HepG2 (cell line): ENCODE data around the gene NCR3LG1. TPM values are rescaled to one million over a fixed set of nuclear protein-coding genes. Genes with fewer than 3 reads are reported as not detected.
A peak's percentile ranks its signal among the peaks of the same experiment; 100 is the strongest.

ENCODE experiments used
- BORCS8-MEF2B ChIP-seq: sonication (generic); formaldehyde crosslinking; IDR thresholded peaks from 2 replicates; pipeline ENCODE4 v1.8.0; 2022; ENCODE audit warnings: mild to moderate bottlenecking, missing genetic modification reagents
- CREM ChIP-seq, 2 experiments: sonication (generic) in 1 of 2; formaldehyde crosslinking in 1 of 2; IDR thresholded peaks; 2 replicates each; pipeline versions ENCODE4 v1.4.0 to v1.6.1; 2016 to 2020; ENCODE audit warnings: antibody characterized with exemption in 1 of 2, mild to moderate bottlenecking in 1 of 2, missing genetic modification reagents in 1 of 2
- EED ChIP-seq: sonication (generic); formaldehyde crosslinking; IDR thresholded peaks from 2 replicates; pipeline ENCODE4 v1.5.0; 2020; ENCODE audit warnings: mild to moderate bottlenecking, missing genetic modification reagents
- ETV5 ChIP-seq: IDR thresholded peaks from 2 replicates; pipeline ENCODE4 v1.6.1; 2018; ENCODE audit warnings: missing biosample characterization, missing genetic modification reagents, inconsistent platforms, borderline replicate concordance
- GATA4 ChIP-seq: sonication (generic); IDR thresholded peaks from 2 replicates; pipeline ENCODE4 v1.6.1; 2016; ENCODE audit warnings: antibody characterized with exemption, low read depth, borderline replicate concordance
- KAT2B ChIP-seq: fragments of 150-350 bp; IDR thresholded peaks from 2 replicates; pipeline ENCODE4 v1.6.1; 2014; ENCODE audit warnings: low read depth, low read length, borderline replicate concordance
- MAF1 ChIP-seq: sonication (generic); formaldehyde crosslinking; IDR thresholded peaks from 2 replicates; pipeline ENCODE4 v1.5.0; 2020; ENCODE audit warnings: missing genetic modification reagents, borderline replicate concordance
- MEF2D ChIP-seq: sonication (generic); formaldehyde crosslinking; IDR thresholded peaks from 2 replicates; pipeline ENCODE4 v1.5.1; 2020; ENCODE audit warnings: mild to moderate bottlenecking, missing genetic modification reagents
- MEIS1 ChIP-seq: sonication (generic); formaldehyde crosslinking; IDR thresholded peaks from 2 replicates; pipeline ENCODE4 v1.9.0; 2021; ENCODE audit warnings: mild to moderate bottlenecking, missing genetic modification reagents, moderate library complexity, borderline replicate concordance
- NFYB ChIP-seq: sonication (generic); formaldehyde crosslinking; IDR thresholded peaks from 2 replicates; pipeline ENCODE4 v1.4.0; 2020; ENCODE audit warnings: missing genetic modification reagents
- PAWR ChIP-seq: sonication (generic); formaldehyde crosslinking; IDR thresholded peaks from 2 replicates; pipeline ENCODE4 v1.4.0; 2020; ENCODE audit warnings: missing genetic modification reagents, mild to moderate bottlenecking, borderline replicate concordance
- PBX3 ChIP-seq: sonication (generic); formaldehyde crosslinking; IDR thresholded peaks from 2 replicates; pipeline ENCODE4 v1.8.1; 2023; ENCODE audit warnings: missing genetic modification reagents, inconsistent platforms, borderline replicate concordance
- RBM22 ChIP-seq: fragments of 200-400 bp; formaldehyde crosslinking; optimal IDR thresholded peaks from 2 replicates; pipeline ENCODE3; 2017; ENCODE audit warnings: mild to moderate bottlenecking, low read length, moderate library complexity
- SIN3B ChIP-seq: fragments of 150-350 bp; IDR thresholded peaks from 2 replicates; pipeline ENCODE4 v1.6.1; 2014; ENCODE audit warnings: low read length
- SMC3 ChIP-seq: IDR thresholded peaks from 2 replicates; pipeline ENCODE4 v1.6.1; 2011; ENCODE audit warnings: low read length, improper control_type of control experiment
- THAP11 ChIP-seq: IDR thresholded peaks from 2 replicates; pipeline ENCODE4 v1.6.1; 2016; ENCODE audit warnings: missing biosample characterization, missing genetic modification reagents
- TSC22D2 ChIP-seq: sonication (generic); formaldehyde crosslinking; IDR thresholded peaks from 2 replicates; pipeline ENCODE4 v1.5.1; 2020; ENCODE audit warnings: missing genetic modification reagents, mild to moderate bottlenecking, borderline replicate concordance
- ZFP36L1 ChIP-seq: sonication (generic); formaldehyde crosslinking; IDR thresholded peaks from 2 replicates; pipeline ENCODE4 v1.8.0; 2022; ENCODE audit warnings: mild to moderate bottlenecking, missing genetic modification reagents, moderate library complexity
- ZNF543 ChIP-seq: sonication (generic); formaldehyde crosslinking; IDR thresholded peaks from 2 replicates; pipeline ENCODE4 v1.4.0; 2020; ENCODE audit warnings: mild to moderate bottlenecking, missing genetic modification reagents
- ZNF550 ChIP-seq: sonication (generic); formaldehyde crosslinking; IDR thresholded peaks from 2 replicates; pipeline ENCODE4 v1.4.0; 2020; ENCODE audit warnings: mild to moderate bottlenecking, missing genetic modification reagents, borderline replicate concordance
- ZNF766 ChIP-seq: sonication (generic); formaldehyde crosslinking; IDR thresholded peaks from 2 replicates; pipeline ENCODE4 v1.5.0; 2020; ENCODE audit warnings: missing genetic modification reagents, borderline replicate concordance
- ZNF792 ChIP-seq: IDR thresholded peaks from 2 replicates; pipeline ENCODE4 v1.6.1; 2016
- polyA plus RNA-seq, 8 experiments: library from polyadenylated mRNA; depleted of rRNA in 3 of 8; stranded (reverse) in 7 of 8; unstranded in 1 of 8; fragments of >200 nt; fragmentation: Illumina TruSeq in 4 of 8; extraction: Trizol in 4 of 8; gene quantifications; 2 replicates each; pipeline versions ENCODE4 v1.2.1 to v1.2.3, GENCODE V29; 2011 to 2016; ENCODE audit warnings: low read depth in 4 of 8, missing spikeins in 1 of 8, mixed read lengths in 1 of 8; ENCODE audit not compliant: insufficient read depth in 1 of 8
- total RNA-seq, 5 experiments: library from RNA; depleted of rRNA; stranded (reverse); fragments of >200 nt; fragmentation: Illumina TruSeq; extraction: Trizol; gene quantifications; 2 replicates each; pipeline ENCODE4 v1.2.3, GENCODE V29; 2016; ENCODE audit warnings: low read depth in 1 of 5
- TF ChIP-seq, protein P1 (sequence below): sonication (generic); formaldehyde crosslinking; conservative IDR thresholded peaks from 2 replicates; pipeline ENCODE4 v1.8.0; 2022; ENCODE audit warnings: mild to moderate bottlenecking, moderate library complexity, missing genetic modification reagents
- TF ChIP-seq, protein P2 (sequence below): sonication (generic); formaldehyde crosslinking; IDR thresholded peaks from 2 replicates; pipeline ENCODE4 v1.4.0; 2020; ENCODE audit warnings: missing genetic modification reagents

NCR3LG1 gene
- total and polyA plus RNA-seq, 2 of the 13 experiments (the other 11 are each of a cell fraction or from before 2014, with no cell fraction given), result 16.1 to 25.1 TPM

DNA sequence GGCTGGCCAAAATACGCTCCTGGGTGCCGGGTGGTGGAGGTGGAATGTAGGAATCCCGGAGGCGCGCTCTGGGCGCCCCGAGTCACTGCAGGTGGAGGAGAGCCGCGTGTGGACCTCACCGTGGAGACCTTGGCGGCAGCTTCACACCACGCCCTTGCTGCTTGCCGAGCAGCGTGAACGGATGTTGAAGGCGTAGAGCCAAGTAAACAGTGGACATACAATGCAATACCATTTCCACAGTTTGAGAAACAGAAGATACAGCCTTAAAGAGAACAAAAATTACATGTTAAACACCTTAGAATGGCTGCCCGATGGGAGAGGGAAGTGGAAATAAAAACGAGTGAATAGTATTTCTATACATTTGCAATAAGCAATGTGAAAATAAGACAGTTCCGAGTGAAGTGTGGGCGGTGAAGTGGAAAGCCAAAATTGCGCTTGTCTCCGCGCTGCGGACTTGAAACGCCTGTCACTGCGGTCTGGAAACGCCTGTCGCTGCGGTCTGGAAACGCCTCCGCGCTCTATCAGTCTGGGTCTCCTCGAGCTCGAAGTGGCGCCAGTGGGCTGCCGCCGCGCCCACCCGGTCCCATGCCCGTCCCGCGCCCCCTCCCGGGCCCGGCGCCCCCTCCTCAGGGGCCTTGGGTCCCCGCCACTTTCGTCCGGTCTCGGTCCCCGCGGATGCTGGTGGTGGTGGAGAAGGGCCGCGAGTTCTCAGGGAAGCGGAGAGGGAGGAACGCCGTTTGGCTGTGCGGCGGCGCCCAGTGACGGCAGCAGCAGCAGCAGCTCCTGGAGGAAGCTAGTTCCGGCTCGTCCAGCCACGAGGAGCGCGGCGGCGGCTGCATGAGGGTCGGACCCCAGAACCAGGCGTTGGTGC lies 1.6 kb downstream of the NCR3LG1 start (continued):
- TF ChIP-seq MEIS1 (CRISPR knock-in tag) (no peak; the same call in 1 of the 2 replicates), SMC3 (no peak), BORCS8-MEF2B (CRISPR knock-in tag) (peak; percentile 84; the same call in 1 of the 2 replicates), CREM (IDR thresholded peaks at IDR 0.05) (peak; percentile 49; the same call in 1 of the 2 replicates), CREM (CRISPR knock-in tag; IDR thresholded peaks at IDR 0.05) (no peak), RBM22 (peak; percentile 44), ETV5 (CRISPR knock-in tag) (peak; percentile 39; the same call in 1 of the 2 replicates), PBX3 (CRISPR knock-in tag) (no peak), KAT2B (no peak), GATA4 (no peak), EED (CRISPR knock-in tag) (peak; percentile 62; the same call in 1 of the 2 replicates), TSC22D2 (CRISPR knock-in tag) (0 out of 2 replicates have a peak, but pooled peaks have one; percentile 48), MAF1 (no peak; the same call in 1 of the 2 replicates), ZNF766 (no peak), MEF2D (CRISPR knock-in tag) (peak; percentile 63; the same call in 1 of the 2 replicates), ZFP36L1 (peak; percentile 87), PAWR (no peak), THAP11 (CRISPR knock-in tag) (peak; percentile 69), ZNF550 (CRISPR knock-in tag) (0 out of 2 replicates have a peak, but pooled peaks have one; percentile 61), NFYB (CRISPR knock-in tag) (0 out of 2 replicates have a peak, but pooled peaks have one; percentile 16), ZNF792 (CRISPR knock-in tag) (peak; percentile 86), ZNF543 (peak; percentile 42; the same call in 1 of the 2 replicates), SIN3B (0 out of 2 replicates have a peak, but pooled peaks have one; percentile 15)
- TF ChIP-seq, protein P1, sequence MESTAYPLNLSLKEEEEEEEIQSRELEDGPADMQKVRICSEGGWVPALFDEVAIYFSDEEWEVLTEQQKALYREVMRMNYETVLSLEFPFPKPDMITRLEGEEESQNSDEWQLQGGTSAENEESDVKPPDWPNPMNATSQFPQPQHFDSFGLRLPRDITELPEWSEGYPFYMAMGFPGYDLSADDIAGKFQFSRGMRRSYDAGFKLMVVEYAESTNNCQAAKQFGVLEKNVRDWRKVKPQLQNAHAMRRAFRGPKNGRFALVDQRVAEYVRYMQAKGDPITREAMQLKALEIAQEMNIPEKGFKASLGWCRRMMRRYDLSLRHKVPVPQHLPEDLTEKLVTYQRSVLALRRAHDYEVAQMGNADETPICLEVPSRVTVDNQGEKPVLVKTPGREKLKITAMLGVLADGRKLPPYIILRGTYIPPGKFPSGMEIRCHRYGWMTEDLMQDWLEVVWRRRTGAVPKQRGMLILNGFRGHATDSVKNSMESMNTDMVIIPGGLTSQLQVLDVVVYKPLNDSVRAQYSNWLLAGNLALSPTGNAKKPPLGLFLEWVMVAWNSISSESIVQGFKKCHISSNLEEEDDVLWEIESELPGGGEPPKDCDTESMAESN (CRISPR knock-in tag), result peak; percentile 88
- TF ChIP-seq, protein P2, sequence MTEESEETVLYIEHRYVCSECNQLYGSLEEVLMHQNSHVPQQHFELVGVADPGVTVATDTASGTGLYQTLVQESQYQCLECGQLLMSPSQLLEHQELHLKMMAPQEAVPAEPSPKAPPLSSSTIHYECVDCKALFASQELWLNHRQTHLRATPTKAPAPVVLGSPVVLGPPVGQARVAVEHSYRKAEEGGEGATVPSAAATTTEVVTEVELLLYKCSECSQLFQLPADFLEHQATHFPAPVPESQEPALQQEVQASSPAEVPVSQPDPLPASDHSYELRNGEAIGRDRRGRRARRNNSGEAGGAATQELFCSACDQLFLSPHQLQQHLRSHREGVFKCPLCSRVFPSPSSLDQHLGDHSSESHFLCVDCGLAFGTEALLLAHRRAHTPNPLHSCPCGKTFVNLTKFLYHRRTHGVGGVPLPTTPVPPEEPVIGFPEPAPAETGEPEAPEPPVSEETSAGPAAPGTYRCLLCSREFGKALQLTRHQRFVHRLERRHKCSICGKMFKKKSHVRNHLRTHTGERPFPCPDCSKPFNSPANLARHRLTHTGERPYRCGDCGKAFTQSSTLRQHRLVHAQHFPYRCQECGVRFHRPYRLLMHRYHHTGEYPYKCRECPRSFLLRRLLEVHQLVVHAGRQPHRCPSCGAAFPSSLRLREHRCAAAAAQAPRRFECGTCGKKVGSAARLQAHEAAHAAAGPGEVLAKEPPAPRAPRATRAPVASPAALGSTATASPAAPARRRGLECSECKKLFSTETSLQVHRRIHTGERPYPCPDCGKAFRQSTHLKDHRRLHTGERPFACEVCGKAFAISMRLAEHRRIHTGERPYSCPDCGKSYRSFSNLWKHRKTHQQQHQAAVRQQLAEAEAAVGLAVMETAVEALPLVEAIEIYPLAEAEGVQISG, result peak; percentile 78
